ENCODE measurements around the gene CAST. TPM values are rescaled to one million over a fixed set of nuclear protein-coding genes. Genes with fewer than 3 reads are reported as not detected.

Gene CAST
- total RNA-seq, 2 donors from 2014 or later: 97.5 to 169 TPM

DNA sequence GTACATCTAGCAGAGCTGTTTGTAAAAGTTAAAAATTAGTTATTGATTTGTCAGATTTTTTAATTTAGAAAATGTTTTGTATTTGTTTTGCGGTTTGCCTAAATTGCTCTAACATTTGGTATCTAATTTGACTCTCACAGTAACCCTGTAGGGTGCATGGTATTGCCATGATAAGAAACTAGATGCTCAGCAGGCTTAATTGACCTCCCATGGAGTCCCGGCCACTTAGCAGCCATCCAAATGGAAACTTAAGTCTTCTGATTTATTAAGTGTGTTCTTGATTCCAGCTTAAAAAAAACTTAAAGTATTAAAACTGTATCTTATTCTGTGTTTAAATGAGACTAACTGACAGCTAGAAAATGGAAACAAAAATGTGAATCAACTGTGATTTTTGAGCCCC lies 54.5 kb downstream of the CAST start:
- DNase-seq (ENCODE audit: low spot score in 2 of 2) (no peak), ATAC-seq (no peak)
- no peaks in the 10 kb centered on the region for H3K36me3 Mint-ChIP-seq
- H3K9me3 Mint-ChIP-seq: peaks cover 0 to 4% of the 10 kb centered on the region in 2 donors
- H3K27ac Mint-ChIP-seq: no peak overlapping the region

DNA sequence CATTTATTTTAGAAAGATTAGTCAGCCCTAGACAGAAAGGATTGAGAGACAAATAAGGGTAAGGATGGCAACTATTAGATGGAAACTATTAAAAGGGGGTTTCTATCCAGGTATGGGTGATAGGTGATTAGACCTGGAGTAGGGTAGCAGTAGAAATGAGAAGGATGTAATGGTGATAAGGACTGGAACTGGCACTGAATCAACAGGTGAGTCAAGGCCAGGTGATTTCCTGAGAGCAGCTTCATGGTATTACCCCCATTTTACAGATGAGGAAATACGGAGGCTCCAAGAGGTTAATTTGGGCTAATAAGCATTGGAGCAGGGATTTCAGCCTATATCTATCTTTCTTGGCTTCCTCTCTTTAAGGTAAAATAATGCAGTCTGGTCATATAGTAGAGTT lies 55.7 kb downstream of the CAST start:
- Mint-ChIP-seq H3K9me3 (peaks cover 0 to 4% of the 10 kb centered on the region in 2 donors), H3K27ac (peak overlapping the region in 1 of 2 donors; percentile 12), H3K36me3 (no peaks in the 10 kb centered on the region)
- no peak for ATAC-seq
- no peak for DNase-seq (ENCODE audit: low spot score in 2 of 2)

DNA sequence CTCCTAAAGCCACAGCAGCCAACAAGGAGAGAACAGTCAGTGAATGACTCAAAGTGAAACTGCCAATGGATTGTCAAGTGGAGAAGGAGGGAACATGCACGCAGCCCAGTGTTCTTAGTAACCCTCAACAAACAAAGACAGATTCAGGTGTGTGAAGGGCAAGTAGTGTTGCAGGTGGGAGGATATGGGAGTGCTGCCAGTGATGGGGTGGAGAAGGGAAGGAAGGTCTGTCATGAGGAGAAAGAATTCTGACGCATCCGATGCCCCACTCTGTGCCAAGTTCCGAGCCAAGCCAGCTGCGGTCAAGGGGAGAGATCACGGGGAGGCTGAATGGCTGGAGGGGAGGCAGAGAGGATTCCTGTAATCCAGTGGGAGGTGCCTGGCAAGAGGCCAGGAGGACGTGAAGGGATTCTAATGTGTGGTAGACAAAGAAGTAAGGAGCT lies 56.5 kb downstream of the CAST start:
- Mint-ChIP-seq H3K9me3 (peaks cover 0 to 4% of the 10 kb centered on the region in 2 donors), H3K27ac (peak overlapping the region in 1 of 2 donors; percentile 12), H3K36me3 (no peaks in the 10 kb centered on the region)
- peak; percentile 12 to 44 for ATAC-seq
- DNase-seq (ENCODE audit: low spot score in 2 of 2): no peak

DNA sequence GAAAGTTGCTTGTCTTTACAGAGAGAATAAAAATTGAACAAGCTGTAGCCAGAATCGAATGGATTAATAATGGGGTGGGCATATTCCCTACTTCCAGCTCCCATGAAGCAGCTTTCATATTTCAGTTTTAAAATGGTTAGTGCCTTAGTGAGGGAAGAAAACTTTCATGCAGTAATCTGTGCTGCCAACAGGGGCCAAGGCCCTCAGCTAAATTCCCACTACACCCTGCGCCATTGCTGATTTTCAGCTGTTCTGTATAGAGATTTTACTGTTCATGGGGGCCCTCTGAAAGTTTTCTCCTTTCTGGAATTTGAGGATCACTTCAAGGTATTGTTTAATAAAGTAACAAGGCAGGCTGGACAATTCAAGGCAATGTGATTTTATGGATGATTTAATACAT lies 58.2 kb downstream of the CAST start:
- Mint-ChIP-seq H3K36me3 (no peaks in the 10 kb centered on the region), H3K9me3 (peaks cover 0 to 4% of the 10 kb centered on the region in 2 donors), H3K27ac (no peak overlapping the region)
- no peak for DNase-seq (ENCODE audit: low spot score in 2 of 2)
- no peak for ATAC-seq

DNA sequence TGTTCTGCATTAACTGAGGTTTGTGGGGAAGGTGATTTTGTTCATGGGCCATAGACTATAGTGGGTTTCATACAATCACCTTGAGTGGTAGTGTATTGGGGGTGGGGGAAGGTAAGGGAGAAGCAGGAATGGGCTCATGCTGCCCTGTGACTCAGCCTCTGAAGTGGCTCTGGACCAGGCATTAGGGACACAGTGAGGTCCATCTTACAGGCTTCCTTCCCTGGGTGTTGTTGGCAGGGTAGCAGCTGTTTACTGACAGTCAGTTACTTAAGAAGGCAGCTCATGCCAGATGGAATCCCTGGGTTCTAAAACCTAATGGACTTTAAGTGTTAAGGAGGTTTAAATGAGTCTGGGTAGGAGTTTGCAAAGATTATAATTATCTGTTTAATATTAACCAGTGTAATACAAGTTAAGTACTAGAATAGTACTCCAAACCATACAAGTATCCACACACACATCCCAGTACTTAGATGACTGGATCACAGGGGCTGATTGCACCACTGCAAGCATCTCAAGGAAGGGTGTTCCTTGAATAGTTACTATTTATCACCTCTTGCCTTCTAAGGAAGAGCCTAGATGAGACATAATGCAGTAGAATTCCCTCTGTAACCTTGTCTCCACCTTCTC lies 59.3 kb downstream of the CAST start:
- Mint-ChIP-seq H3K27ac (no peak overlapping the region), H3K36me3 (no peaks in the 10 kb centered on the region), H3K9me3 (peaks cover 0 to 4% of the 10 kb centered on the region in 2 donors)
- ATAC-seq (no peak), DNase-seq (ENCODE audit: low spot score in 2 of 2) (no peak)

DNA sequence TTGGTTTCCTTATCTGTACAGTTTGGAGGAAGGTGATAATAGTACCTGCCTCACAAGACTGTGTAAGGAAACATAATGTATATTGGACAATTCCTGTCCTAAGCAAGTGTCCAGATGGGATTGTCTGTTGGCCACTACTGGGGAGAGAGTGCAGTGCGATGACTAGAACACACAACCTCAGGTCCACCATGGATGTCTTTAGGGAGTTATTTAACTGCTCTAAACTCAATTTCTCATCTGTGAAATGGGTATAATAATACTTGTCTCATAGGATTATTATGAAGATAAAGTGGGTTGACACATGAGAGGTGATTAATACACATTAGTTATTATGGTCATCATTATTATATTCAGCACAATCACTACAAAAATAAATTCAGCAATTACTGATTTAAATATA lies 63.1 kb downstream of the CAST start:
- Mint-ChIP-seq H3K9me3 (no peaks in the 10 kb centered on the region), H3K36me3 (no peaks in the 10 kb centered on the region), H3K27ac (no peak overlapping the region)
- no peak for DNase-seq (ENCODE audit: low spot score in 2 of 2)
- ATAC-seq: no peak

DNA sequence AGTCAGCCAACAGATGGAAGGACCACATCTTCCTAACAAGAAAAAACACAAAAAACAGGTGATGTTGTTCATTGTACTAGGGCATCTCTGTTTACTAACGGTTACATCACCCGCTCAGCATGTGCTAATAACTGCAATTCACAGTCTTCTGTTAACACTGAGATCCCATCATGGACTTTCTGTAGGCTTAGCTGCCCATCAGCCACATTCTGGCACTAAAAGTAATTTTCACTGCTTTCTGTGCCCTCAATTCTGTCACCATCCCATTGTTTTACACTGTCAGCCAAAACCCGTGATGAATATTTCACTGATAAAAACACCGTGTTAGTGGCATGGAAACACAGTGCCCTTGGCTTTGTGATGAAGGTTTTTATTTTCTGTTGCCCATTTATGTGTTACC lies 64.6 kb downstream of the CAST start:
- DNase-seq (ENCODE audit: low spot score in 2 of 2) (no peak), ATAC-seq (no peak)
- Mint-ChIP-seq H3K27ac (no peak overlapping the region), H3K9me3 (no peaks in the 10 kb centered on the region), H3K36me3 (no peaks in the 10 kb centered on the region)

DNA sequence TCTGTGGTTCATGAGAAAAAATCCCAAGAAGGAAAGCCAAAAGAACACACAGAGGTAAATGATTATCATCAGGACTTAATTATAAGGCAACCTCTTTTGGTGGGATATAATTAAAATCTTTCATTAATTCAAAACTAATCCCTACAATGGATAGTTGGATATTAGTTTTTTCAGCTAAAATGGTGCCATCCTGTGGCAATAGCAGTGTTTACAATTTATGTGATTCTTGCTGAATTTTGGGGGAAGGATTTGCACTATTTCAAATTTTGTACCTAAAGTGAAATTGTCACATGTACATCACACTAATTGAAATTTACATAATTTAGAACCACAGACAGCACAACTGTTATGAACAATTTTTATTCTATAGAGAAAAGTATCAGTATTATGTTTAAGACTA lies 67.0 kb downstream of the CAST start:
- DNase-seq (ENCODE audit: low spot score in 2 of 2): no peak
- Mint-ChIP-seq H3K27ac (no peak overlapping the region), H3K36me3 (no peaks in the 10 kb centered on the region), H3K9me3 (no peaks in the 10 kb centered on the region)
- no peak for ATAC-seq

DNA sequence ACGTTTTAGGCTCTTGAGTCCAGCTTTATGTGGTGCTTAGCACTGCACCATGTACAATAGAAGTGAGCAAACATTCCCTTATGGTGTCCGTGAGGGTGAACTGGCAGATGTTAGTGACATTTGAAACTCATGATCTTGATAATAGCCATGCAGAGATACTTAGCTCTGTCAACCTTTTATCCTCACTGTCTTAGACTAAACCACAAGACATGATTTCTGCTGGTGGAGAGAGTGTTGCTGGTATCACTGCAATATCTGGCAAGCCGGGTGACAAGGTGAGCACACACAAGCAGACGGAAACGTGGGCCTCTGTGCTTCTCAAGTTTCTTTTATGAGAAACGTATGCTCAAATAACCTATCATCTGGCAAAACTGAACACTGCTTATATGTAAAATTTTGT lies 68.4 kb downstream of the CAST start:
- DNase-seq (ENCODE audit: low spot score in 2 of 2): no peak
- no peaks in the 10 kb centered on the region for H3K36me3 Mint-ChIP-seq

DNA sequence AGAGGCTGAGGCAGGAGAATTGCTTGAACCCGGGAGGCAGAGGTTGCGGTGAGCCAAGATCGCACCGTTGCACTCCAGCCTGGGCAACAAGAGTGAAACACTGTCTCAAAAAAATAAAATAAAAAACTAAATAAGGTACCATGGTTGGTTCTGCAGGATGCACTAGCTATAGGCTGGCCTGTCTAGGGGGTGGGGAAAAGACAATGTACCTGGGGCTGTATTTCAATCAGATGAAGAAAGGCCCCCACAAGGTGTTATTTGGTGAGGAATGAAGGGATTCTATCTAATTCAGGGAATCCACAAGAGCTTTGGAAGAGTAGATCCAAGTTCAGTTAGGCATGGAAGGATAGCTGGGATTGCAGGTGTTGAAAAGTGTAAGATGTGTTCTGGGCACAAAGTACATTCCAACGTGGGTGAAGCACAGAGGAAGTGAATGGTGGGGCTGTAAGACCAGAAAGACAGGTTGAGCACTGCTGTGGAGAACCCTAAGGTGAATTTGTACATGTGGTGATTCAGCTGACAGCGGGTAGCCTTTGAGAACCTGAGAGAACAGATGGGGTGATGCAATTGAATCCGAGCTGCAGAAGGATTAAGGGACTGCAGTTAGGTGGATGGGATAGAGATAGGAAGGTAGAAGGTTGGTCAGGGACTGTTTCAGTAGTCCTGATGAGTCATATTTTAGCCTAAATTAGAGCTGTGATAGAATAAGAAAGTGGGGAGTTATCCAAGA lies 71.8 kb downstream of the CAST start:
- Mint-ChIP-seq H3K27ac (peak overlapping the region in 1 of 2 donors; percentile 37), H3K9me3 (no peaks in the 10 kb centered on the region), H3K36me3 (no peaks in the 10 kb centered on the region)
- ATAC-seq: no peak
- no peak for DNase-seq (ENCODE audit: low spot score in 2 of 2)

More for the DNA sequence above, 68.4 kb downstream of the CAST start:
- ATAC-seq: no peak
- no peak overlapping the region for H3K27ac Mint-ChIP-seq
- no peaks in the 10 kb centered on the region for H3K9me3 Mint-ChIP-seq

DNA sequence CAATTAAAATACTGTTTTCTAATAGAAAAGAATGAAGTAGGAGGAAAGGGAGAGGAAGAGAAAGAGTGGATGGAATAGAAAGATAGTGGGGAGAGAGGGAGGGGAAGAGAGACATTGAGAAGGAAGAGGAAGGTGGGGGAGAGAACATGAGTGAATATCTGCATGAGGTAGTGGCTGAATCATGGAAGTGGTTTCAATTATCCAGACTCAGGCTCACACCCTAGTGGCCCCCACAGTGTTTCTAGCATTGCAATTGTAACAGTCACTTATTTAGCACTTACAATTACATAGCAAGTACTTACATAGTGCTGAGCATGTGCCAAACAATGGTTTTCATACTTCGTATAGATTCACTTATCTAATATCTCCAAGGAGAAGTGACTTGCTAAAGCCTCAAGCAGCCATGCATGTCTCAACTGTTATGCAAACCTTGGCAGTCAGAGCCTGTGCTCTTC lies 72.7 kb downstream of the CAST start:
- H3K9me3 Mint-ChIP-seq: no peaks in the 10 kb centered on the region

DNA sequence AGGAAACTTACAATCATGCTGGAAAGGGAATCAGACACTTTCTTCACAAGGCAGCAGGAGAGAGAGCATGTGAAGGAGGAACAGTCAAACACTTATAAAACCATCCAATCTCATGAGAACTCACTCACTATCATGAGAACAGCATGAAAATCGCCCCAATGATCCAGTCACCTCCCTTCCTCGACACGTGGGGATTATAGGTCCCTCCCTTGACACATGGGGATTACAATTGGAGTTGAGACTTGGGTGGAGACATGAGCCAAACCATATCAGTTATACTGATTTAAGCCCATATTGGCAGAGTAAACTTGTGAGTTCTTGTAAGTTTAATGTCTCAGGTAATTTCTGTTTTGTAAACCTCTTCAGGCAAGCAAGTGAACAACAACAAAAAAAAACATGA lies 74.8 kb downstream of the CAST start:
- H3K36me3 Mint-ChIP-seq: peaks cover 0 to 16% of the 10 kb centered on the region in 2 donors
- ATAC-seq: no peak
- no peak for DNase-seq (ENCODE audit: low spot score in 2 of 2)
- H3K9me3 Mint-ChIP-seq: no peaks in the 10 kb centered on the region
- H3K27ac Mint-ChIP-seq: peak overlapping the region in 1 of 2 donors; percentile 7

More for the DNA sequence above, 72.7 kb downstream of the CAST start:
- no peak for DNase-seq (ENCODE audit: low spot score in 2 of 2)
- Mint-ChIP-seq H3K27ac (peak overlapping the region in 1 of 2 donors; percentile 37), H3K36me3 (no peaks in the 10 kb centered on the region)
- ATAC-seq: no peak

DNA sequence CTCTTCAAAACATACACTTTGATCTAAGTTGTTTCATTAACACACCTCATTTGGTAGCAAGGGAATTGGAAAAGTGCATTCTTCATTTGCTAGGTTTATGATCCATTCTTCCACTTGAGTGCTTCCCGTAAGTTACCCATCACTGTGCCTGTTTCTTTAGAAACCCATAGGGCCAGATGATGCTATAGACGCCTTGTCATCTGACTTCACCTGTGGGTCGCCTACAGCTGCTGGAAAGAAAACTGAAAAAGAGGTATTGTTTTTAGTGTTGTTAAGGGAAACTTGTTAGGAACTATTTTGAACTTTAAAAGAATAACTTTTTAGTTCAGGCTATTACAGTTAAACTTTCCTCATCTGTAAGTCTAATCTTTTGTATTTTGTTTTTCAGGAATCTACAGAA lies 78.9 kb downstream of the CAST start:
- H3K36me3 Mint-ChIP-seq: peaks cover 15 to 46% of the 10 kb centered on the region in 2 donors
- no peak for DNase-seq (ENCODE audit: low spot score in 2 of 2)
- H3K9me3 Mint-ChIP-seq: peaks cover 0 to 8% of the 10 kb centered on the region in 2 donors
- peak overlapping the region in 1 of 2 donors; percentile 81 for H3K27ac Mint-ChIP-seq
- ATAC-seq: peak in 1 of 2 donors; percentile 80

DNA sequence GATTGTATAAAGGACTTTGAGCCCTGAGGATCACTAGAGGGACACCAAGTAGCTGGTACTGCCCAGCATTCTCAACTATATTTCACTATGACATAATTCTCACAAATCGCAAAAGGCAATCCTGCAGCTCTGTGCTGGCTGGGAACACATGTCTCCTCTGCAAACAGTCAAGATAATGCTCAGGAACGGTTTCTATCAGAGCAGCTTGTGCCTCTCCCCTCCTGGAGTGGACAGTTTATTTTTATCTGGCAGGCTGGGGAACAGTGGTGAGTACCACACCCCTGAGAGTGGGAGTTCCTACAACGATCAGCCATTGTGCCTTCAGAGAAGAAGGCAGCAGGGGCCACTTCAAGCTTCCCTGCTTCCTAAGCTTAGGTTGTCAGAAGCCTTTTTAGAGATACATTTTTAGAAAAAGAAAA lies 79.7 kb downstream of the CAST start:
- H3K9me3 Mint-ChIP-seq: peaks cover 0 to 8% of the 10 kb centered on the region in 2 donors
- H3K27ac Mint-ChIP-seq: peak overlapping the region in 1 of 2 donors; percentile 81
- ATAC-seq (no peak), DNase-seq (ENCODE audit: low spot score in 2 of 2) (no peak)
- H3K36me3 Mint-ChIP-seq: peaks cover 17 to 46% of the 10 kb centered on the region in 2 donors

DNA sequence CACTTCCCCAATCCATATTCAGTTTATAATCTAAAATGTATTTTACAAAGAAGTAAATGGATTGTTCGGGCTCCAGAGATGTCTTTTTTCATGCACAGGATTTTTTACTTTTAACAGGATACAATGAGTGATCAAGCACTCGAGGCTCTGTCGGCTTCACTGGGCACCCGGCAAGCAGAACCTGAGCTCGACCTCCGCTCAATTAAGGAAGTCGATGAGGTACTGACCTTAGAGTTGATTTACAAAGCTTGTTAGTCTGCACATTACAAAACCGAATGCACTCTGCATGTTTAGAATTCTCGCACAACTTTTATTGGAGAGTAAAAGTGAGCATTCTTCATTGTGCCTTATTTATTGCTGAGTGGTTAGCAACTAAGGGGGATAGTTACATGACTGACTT lies 80.4 kb downstream of the CAST start:
- ATAC-seq: no peak
- peaks cover 17 to 46% of the 10 kb centered on the region in 2 donors for H3K36me3 Mint-ChIP-seq
- H3K9me3 Mint-ChIP-seq: peaks cover 0 to 8% of the 10 kb centered on the region in 2 donors
- H3K27ac Mint-ChIP-seq: no peak overlapping the region
- no peak for DNase-seq (ENCODE audit: low spot score in 2 of 2)

DNA sequence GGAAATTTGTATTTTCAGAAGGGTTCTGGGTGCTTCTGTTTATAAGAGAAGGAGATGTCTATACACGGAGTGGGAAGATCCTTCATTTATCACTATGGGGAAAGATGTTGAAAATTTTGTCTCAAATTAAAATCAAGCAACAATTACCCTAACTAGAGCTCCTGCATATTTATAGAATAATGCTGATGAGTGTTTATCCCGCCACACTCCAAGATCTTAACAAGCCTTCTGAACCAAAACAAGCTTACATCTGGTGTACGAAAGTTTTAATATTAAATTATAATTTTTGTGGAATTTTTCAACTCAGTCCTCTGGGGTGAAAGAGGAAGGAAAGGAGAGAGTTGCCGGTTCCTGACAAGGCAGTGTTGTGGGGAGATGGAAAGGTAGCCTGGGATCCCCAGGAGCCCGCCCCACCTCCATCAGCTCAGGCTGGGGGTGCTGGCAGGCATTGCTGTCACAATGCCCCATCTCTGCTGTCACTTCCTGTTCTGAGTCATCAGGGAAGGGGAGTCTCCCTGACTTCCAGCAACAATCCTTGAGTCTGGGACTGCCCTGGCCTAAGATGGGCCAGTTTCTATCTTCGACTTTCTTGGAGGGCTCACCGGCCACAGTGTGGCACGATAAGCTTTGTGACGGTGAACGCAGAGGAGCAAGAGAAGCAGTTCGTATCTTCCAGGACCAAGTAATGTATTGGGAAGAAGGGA lies 81.0 kb downstream of the CAST start:
- Mint-ChIP-seq H3K9me3 (peaks cover 0 to 8% of the 10 kb centered on the region in 2 donors), H3K27ac (peak overlapping the region; percentile 38 to 87), H3K36me3 (peaks cover 17 to 46% of the 10 kb centered on the region in 2 donors)
- ATAC-seq (peak in 1 of 2 donors; percentile 68), DNase-seq (ENCODE audit: low spot score in 2 of 2) (no peak)

DNA sequence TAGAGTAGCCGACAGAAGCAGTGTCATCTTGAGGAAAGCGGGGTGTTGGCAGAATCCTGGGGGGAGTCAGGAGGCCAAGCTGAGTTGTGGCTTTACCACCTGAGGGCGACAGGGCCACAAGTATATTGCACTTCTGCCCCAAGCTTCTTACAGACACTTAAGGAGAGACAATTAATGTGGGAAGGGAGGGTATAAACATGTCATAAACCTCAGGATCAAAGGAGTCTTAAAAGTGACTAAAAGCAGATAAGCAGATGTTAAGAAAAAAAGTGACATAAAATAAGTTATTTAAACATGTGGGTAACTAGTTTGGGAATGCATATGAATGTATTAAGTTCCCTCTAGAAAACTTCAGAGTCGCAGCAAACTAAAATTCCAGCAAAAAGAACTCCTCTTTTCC lies 81.6 kb downstream of the CAST start:
- Mint-ChIP-seq H3K9me3 (peaks cover 0 to 8% of the 10 kb centered on the region in 2 donors), H3K27ac (peak overlapping the region; percentile 38 to 87), H3K36me3 (peaks cover 17 to 46% of the 10 kb centered on the region in 2 donors)
- ATAC-seq (no peak), DNase-seq (ENCODE audit: low spot score in 2 of 2) (no peak)
